ENCODE data around the gene TEX22. TPM values are rescaled to one million over a fixed set of nuclear protein-coding genes. Genes with fewer than 3 reads are reported as not detected.

TEX22 gene
- total RNA-seq, 2 donors from 2014 or later, result 0.49 to 1.3 TPM

DNA sequence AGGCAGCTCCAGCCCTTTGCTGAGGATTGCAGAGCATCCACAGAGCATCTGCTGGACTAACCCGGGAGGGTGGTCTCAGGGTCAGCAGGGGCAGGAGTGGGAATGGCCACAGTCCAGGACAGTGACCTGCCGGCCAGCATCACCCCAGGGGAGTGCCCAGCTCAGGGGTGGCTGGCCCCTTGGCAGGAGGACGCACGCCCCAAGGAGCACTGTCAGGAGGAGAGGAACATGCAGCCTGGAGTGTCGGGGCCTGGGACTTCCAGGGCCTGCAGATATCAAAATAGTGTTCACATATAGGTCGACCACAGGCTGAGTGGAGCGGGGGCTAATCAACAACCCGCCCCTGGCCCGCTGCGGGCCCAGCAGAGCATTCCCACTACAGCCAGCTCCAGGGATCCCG, 33.2 kb upstream of the TEX22 start:
- ATAC-seq, result no peak
- no peak for DNase-seq
- intact Hi-C loops (cut with DNase I, micrococcal nuclease), result no loop called here

- intact Hi-C loops (cut with DNase I, micrococcal nuclease), result no loop called here
- DNase-seq, result no peak
- no peak for ATAC-seq
Measured at GRCh38 chr14:105365681-105366080, 32.7 kb upstream of the TEX22 start.

GRCh38 chr14:105366386-105367074, 31.8 kb upstream of the TEX22 start:
- ATAC-seq, result no peak
- intact Hi-C loops (cut with DNase I, micrococcal nuclease), result no loop called here
- no peak for DNase-seq

- DNase-seq (no peak), ATAC-seq (no peak)
- intact Hi-C loops (cut with DNase I, micrococcal nuclease), result no loop called here
Measured at GRCh38 chr14:105367116-105368031, 31.0 kb upstream of the TEX22 start.

DNA sequence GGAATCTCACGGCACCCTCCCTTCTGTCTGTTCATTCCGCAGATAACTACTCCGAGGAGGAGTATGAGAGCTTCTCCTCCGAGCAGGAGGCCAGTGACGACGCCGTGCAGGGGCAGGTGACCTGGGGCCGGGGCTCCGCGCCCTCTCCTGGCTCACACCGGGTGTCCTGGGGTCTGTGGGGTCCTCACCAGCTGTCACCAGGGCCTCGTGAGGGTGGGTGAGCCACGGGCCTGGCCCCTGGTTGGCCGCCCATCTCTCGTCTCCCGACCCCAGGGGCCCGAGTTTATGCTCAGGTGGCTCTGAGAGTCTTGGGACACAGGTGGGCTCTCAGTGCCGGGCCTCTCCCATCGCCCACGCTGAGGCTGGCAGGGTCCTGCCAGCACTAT, 30.3 kb upstream of the TEX22 start:
- intact Hi-C loops (cut with DNase I, micrococcal nuclease), result no loop called here
- ATAC-seq (no peak), DNase-seq (no peak)

- ATAC-seq (no peak), DNase-seq (no peak)
- intact Hi-C loops (cut with DNase I, micrococcal nuclease), result no loop called here
Measured at GRCh38 chr14:105368426-105368825, 29.9 kb upstream of the TEX22 start.

DNA sequence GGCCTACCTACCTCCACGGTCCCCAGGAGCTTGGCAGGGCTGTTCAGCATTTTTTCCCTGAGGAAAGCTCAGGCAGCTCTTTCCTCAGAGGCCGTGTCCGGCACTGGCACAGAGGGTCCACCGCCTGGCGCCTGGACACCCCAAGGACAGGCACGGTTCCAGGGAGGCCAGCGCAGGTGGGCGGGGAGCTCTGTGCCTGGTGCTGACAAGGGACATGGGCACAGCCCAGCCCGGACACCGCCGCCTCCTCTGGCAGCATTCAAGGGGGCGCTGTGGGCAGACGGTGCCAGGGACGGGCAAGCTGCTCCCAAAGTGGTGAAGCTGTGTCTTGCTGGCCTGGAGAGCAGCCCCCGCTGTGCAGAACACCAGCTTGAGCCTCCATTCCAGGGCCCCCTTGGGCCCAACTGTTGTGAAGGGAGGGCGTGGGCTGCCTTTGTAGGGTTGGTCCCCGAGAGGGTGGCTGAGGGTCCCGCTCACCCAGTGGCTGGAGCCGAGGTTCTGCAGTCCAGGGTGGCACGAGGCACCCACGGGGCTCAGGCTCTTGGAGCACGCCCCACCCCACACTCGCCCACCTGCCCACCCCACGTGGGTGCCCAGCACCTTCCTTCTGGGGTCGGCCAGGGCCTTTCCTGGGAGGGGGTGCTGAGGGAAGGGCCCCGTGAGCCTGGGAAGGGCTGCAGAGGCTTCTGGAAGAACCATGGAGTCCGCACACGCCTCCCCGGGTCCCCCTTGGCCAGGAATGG, 29.3 kb upstream of the TEX22 start:
- no peak for ATAC-seq
- intact Hi-C loops (cut with DNase I, micrococcal nuclease), result no loop called here

DNA sequence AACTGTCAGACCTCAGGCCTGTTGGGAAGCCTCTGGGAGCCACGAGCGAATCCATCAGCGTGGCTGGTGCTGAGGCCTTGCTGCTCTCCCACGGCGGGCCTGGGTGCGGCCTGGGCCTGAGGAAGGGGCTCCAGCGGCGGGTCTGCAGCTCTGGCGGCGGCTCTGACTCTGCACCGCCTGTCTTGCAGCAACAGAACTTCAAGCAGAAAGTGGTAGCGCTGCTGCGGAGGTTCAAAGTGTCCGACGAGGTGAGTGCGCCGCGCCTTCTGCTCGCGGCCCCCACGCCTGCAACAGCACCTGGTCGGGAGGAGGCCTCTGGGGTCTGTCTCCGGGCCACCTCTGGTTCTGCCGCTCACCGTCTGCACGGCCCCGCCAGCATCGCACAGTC, 28.7 kb upstream of the TEX22 start:
- ATAC-seq, result no peak
- no peak for DNase-seq
- intact Hi-C loops (cut with DNase I, micrococcal nuclease), result no loop called here

More for the DNA sequence above, 29.3 kb upstream of the TEX22 start:
- no peak for DNase-seq

DNA sequence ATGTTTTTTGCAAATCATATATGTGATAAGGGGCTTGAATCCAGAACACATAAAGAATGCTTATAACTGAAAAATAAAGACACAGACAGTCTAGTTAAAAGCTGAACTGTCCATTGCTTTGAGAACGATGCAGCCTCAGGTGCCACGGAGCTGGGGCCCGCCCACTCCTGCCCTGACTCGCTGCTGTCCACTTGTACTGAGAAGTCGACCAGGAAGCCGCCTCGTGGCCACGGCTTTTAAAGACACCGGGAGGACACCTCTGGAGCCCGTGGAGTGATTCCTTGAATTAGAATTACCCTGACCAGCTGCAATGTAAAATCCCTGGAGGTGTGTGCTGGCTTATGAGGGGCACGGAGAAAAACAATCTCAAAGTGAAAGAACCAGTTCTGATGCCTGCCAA, 23.9 kb upstream of the TEX22 start:
- intact Hi-C loops (cut with DNase I, micrococcal nuclease), result no loop called here
- DNase-seq, result no peak
- ATAC-seq, result no peak

DNA sequence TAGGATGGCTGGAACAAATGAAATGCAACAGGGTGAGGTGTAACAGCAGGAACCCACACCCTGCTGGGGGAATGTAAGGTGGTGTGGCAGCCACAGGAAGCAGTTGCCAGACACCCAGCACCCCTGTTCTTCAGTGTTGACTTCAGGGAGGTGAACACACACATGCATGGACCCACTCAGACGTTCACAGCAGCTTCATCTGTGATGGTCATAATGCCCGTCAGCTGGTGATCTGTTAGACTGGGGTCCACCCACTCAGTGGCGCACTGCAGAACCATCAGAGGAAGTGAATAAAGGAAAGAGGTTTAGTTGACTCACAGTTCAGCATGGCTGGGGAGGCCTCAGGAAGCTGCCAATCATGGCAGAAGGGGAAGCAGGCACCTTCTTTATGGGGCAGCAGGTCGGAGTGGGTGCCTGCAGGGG, 22.7 kb upstream of the TEX22 start:
- DNase-seq (no peak), ATAC-seq (no peak)
- intact Hi-C loops (cut with DNase I, micrococcal nuclease), result no loop called here

GRCh38 chr14:105376521-105377440, 21.6 kb upstream of the TEX22 start:
- DNase-seq, result no peak
- intact Hi-C loops (cut with DNase I, micrococcal nuclease), result no loop called here
- no peak for ATAC-seq

DNA sequence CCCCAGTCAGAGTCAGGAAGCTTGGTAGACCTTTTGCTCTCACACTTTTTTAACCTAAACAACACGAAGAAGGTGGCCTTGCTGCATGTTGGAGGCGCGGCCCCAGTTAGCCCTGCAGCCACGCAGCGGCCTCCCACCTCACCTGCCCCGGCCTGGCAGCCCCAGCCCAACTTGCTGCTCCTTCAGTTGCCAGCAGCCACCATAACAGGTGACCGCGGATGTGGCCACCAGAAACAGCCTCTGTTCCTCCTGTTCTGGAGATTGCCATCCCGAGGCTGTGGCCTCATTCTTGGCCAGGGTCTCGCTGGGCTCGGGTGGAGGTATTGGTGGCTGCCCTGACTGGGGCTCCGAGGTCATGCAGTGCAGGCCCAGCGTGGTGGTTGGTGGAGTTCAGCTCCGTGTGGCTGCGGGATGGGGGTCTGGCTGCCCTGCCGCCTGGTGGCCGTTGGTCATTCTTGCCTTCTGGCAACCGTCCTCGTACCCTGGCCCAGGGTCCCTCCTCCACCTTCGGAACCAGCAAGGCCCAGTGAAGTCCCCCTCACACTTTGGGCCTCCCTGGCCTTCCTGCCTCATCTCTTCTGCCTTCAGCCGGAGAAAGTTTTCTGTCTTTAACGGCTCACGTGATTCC, 20.7 kb upstream of the TEX22 start:
- intact Hi-C loops (cut with DNase I, micrococcal nuclease), result no loop called here
- ATAC-seq (no peak), DNase-seq (no peak)

GRCh38 chr14:105378199-105378598, 20.1 kb upstream of the TEX22 start:
- no peak for DNase-seq
- intact Hi-C loops (cut with DNase I, micrococcal nuclease), result no loop called here
- ATAC-seq, result no peak

- intact Hi-C loops (cut with DNase I, micrococcal nuclease), result no loop called here
- DNase-seq (no peak), ATAC-seq (no peak)
Measured at GRCh38 chr14:105378873-105379685, 19.3 kb upstream of the TEX22 start.

DNA sequence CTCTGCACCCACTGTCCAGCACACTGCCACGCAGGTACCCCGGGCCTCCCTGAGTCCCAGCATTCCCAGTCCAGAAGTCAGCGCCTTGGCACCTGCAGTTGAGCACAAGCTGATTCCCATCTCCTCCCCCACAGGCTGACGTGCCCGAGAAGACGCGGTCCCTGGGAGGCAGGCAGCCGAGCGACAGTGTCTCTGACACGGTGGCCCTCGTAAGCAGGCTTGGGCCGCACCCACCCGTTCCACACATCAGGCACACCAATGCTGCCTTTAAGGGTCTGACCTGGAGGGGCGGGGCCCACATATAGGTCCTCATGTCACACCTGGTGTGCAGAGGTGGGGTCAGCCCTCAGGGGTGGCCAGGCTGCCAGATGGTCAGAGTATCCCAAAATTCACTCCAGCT, 18.4 kb upstream of the TEX22 start:
- intact Hi-C loops (cut with DNase I, micrococcal nuclease), result no loop called here
- no peak for DNase-seq

DNA sequence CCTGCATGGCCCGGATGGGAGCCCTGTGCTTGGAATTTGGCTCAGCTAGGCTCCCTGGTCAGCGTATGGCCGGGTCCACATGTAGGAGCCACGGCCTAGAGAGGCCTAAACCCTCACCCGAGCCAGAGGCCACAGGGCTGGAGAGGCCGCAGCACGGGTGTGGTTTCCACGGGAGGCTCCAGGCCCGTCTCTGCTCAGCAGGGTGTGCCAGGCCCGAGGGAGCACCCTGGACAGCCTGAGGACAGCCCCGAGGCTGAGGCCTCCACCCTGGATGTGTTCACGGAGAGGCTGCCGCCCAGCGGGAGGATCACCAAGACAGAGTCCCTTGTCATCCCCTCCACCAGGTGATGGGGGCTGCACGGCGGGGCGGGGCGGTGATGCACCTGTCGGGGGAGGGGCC, 17.6 kb upstream of the TEX22 start:
- no peak for DNase-seq
- intact Hi-C loops (cut with DNase I, micrococcal nuclease), result no loop called here
- no peak for ATAC-seq

More for the DNA sequence above, 18.4 kb upstream of the TEX22 start:
- ATAC-seq, result no peak

All from left colon (tissue), 2 donors.